ENCODE results near the gene COX7B2. TPM values are rescaled to one million over a fixed set of nuclear protein-coding genes. Genes with fewer than 3 reads are reported as not detected.

COX7B2 gene
- total and polyA plus RNA-seq, 7 donors, result not detected

DNA sequence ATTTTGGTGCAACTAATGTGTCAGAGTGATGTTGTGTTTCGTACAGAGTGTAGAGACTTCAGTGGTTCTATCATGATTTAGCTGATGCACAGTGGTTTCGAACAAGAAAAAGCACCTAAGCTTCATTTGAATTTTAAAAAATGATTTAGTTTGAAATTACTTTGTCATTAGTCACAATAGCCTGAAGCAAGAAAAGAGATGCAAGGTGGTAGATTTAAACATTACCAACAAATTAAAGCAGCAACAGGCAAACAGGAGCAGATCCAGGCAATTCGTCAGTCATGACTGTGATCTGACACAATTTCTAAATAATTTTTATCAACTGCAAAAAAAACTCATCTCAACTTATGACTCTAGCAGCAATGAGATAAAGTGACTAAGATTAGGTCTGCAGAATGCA lies 24.6 kb upstream of the COX7B2 start:
- 75 to 77% (median 76%) methylated on average over 3 of the region's 3 CpGs for WGBS, 3 donors
- ATAC-seq (no peak), DNase-seq (no peak)
- H3K9me3 ChIP-seq, result peaks cover 4% of the 10 kb centered on the region
- H3K27ac ChIP-seq, result no peak overlapping the region
- H3K36me3 ChIP-seq (ENCODE audit: insufficient read depth in 1 of 2, low read depth in 1 of 2), result no peaks in the 10 kb centered on the region
- TF ChIP-seq CTCF (IDR thresholded peaks at IDR 0.05), result no peak
- no peaks in the 10 kb centered on the region for H3K27me3 ChIP-seq (ENCODE audit: insufficient read depth in 3 of 3, low read length in 2 of 3)
- intact Hi-C loops (cut with DNase I), result no loop called here
- H3K4me1 ChIP-seq, result no peaks in the 10 kb centered on the region
- no peak overlapping the region for H3K4me3 ChIP-seq

- intact Hi-C loops (cut with DNase I), result no loop called here
- Histone ChIP-seq H3K4me3 (no peak overlapping the region), H3K27ac (no peak overlapping the region), H3K36me3 (ENCODE audit: insufficient read depth in 1 of 2, low read depth in 1 of 2) (no peaks in the 10 kb centered on the region), H3K4me1 (no peaks in the 10 kb centered on the region), H3K27me3 (ENCODE audit: insufficient read depth in 3 of 3, low read length in 2 of 3) (no peaks in the 10 kb centered on the region), H3K9me3 (peaks cover 4% of the 10 kb centered on the region)
- WGBS, 3 donors, result 23 to 26% (median 25%) methylated on average over 3 of the region's 3 CpGs
- no peak for DNase-seq
- ATAC-seq, result no peak
- TF ChIP-seq CTCF (IDR thresholded peaks at IDR 0.05), result no peak
Observed at GRCh38 chr4:46931981-46932380, 22.9 kb upstream of the COX7B2 start.

- intact Hi-C loops (cut with DNase I), result no loop called here
- Histone ChIP-seq H3K27me3 (ENCODE audit: insufficient read depth in 3 of 3, low read length in 2 of 3) (no peaks in the 10 kb centered on the region), H3K4me1 (no peaks in the 10 kb centered on the region), H3K27ac (no peak overlapping the region), H3K9me3 (peaks cover 4% of the 10 kb centered on the region), H3K4me3 (no peak overlapping the region), H3K36me3 (ENCODE audit: insufficient read depth in 1 of 2, low read depth in 1 of 2) (no peaks in the 10 kb centered on the region)
- 59 to 70% (median 60%) methylated on average over 3 of the region's 3 CpGs for WGBS, 3 donors
- DNase-seq, result no peak
- no peak for TF ChIP-seq CTCF (IDR thresholded peaks at IDR 0.05)
- no peak for ATAC-seq
Observed at GRCh38 chr4:46930891-46931290, 21.8 kb upstream of the COX7B2 start.

DNA sequence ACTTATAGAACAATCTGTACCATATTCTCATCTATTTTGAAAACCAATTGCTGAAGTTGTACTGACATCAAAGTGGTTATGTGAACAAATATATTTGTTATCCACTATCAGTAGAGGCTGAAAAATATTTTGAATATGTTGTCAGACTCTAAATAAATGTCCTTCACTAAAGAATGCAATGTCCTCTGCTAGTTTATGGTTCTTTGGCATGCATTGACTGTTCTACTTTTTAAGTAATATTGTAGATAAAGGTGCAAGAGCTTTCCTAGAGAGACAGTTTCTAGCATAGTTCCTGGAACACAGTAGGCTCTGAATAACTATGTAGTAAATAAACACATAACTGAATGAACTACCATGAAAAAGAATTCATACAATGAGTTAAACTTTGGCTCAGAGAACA lies 18.2 kb upstream of the COX7B2 start:
- Histone ChIP-seq H3K4me1 (no peaks in the 10 kb centered on the region), H3K27ac (no peak overlapping the region), H3K4me3 (no peak overlapping the region), H3K36me3 (ENCODE audit: insufficient read depth in 1 of 2, low read depth in 1 of 2) (no peaks in the 10 kb centered on the region), H3K27me3 (ENCODE audit: insufficient read depth in 3 of 3, low read length in 2 of 3) (no peaks in the 10 kb centered on the region), H3K9me3 (no peaks in the 10 kb centered on the region)
- intact Hi-C loops (cut with DNase I), result no loop called here
- no peak for DNase-seq
- ATAC-seq, result no peak
- TF ChIP-seq CTCF (IDR thresholded peaks at IDR 0.05), result no peak

DNA sequence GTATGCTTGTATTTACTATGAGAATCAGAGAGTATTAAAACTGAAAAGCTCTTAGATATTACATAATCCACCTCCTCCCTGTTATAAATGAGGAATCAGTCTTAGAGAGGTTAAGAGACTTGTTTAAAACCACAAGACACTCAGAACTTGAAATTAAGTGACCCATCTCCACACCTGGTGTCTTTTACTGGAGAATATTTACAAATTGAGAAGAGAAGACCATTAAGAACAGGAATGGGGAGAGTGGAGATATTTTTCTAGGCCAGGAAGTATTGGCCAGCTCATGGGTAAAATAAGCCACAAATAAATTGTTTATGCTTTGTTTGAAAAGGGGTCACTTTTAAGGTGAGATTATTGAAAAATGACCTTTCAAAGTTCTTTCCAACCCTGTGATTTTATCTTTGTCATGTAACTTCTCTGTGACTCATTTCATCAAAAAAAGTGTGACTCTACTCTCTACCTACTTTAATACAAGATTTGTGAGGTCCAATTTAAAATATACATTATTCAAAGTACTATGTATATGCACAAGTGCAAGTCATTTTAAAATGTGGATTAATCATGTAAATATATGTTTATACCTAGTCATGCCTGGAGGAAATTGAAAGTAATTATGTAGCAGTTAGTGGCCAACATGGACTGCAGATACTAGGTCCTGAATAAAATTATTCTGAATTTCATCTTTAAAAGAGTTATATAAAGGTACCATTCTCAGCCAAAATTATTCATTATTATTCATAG lies 15.9 kb upstream of the COX7B2 start:
- no peak for TF ChIP-seq CTCF (IDR thresholded peaks at IDR 0.05)
- Histone ChIP-seq H3K27ac (no peak overlapping the region), H3K36me3 (ENCODE audit: insufficient read depth in 1 of 2, low read depth in 1 of 2) (no peaks in the 10 kb centered on the region), H3K27me3 (ENCODE audit: insufficient read depth in 3 of 3, low read length in 2 of 3) (no peaks in the 10 kb centered on the region), H3K9me3 (no peaks in the 10 kb centered on the region), H3K4me1 (no peaks in the 10 kb centered on the region), H3K4me3 (no peak overlapping the region)
- no peak for DNase-seq
- no peak for ATAC-seq
- intact Hi-C loops (cut with DNase I), result no loop called here
